HEK293 (cell line): ENCODE data around the gene DOK7.

Experiments used
- CTCF ChIA-PET: fragments of 350-600 bp; formaldehyde crosslinking; extraction: SDS; loops from one replicate; lab custom pipeline; 2021; ENCODE audit warnings: antibody characterized with exemption; lab: Yijun Ruan, JAX
- POLR2A ChIA-PET: fragments of 300-600 bp; formaldehyde crosslinking; extraction: SDS; loops from one replicate; lab custom pipeline; 2020; ENCODE audit warnings: antibody characterized with exemption, inconsistent platforms; lab: Yijun Ruan, JAX
- H3K27ac ChIP-seq: fragments of 200-500 bp; sonication (Bioruptor generic); 2 replicates; pipeline ENCODE4 v1.5.1; 2014; ENCODE audit warnings: low read depth, low read length, control low read depth, inconsistent platforms; ENCODE audit errors: extremely low read depth
- H3K36me3 ChIP-seq, 2 experiments: fragments of 200-500 bp in 1 of 2; sonication (Bioruptor generic) in 1 of 2; 1 replicate in 1 of 2; 2 replicates in 1 of 2; pipeline ENCODE4 v1.5.1; 2014 to 2017; ENCODE audit warnings: inconsistent platforms in 2 of 2, low read length in 2 of 2; ENCODE audit not compliant: control insufficient read depth in 2 of 2, insufficient read depth in 1 of 2
- H3K4me1 ChIP-seq: fragments of 200-500 bp; sonication (Bioruptor generic); 2 replicates; pipeline ENCODE4 v1.5.1; 2014; ENCODE audit warnings: mild to moderate bottlenecking, low read length, inconsistent platforms; ENCODE audit not compliant: control insufficient read depth, insufficient read depth
- H3K4me3 ChIP-seq: 2 replicates; pipeline ENCODE4 v1.5.1; 2011; ENCODE audit warnings: low read depth, mild to moderate bottlenecking, control low read depth, low read length, moderate library complexity
- H3K9me3 ChIP-seq: fragments of 200-500 bp; sonication (Bioruptor generic); 2 replicates; pipeline ENCODE4 v1.5.1; 2014; ENCODE audit warnings: low read depth, low read length, inconsistent platforms; ENCODE audit not compliant: control insufficient read depth, insufficient read depth
- GLIS1 ChIP-seq: fragments of 450-650 bp; formaldehyde crosslinking; IDR thresholded peaks from 2 replicates; pipeline ENCODE4 v1.5.1; 2016; ENCODE audit warnings: missing biosample characterization, missing genetic modification characterization
- HIC1 ChIP-seq: fragments of 450-650 bp; formaldehyde crosslinking; IDR thresholded peaks from 2 replicates; pipeline ENCODE4 v1.5.1; 2016; ENCODE audit warnings: missing biosample characterization, missing genetic modification characterization
- KLF10 ChIP-seq: fragments of 450-650 bp; IDR thresholded peaks from 2 replicates; pipeline ENCODE4 v1.5.1; 2018; ENCODE audit warnings: missing biosample characterization, mild to moderate bottlenecking, missing genetic modification characterization
- KLF17 ChIP-seq: fragments of 450-650 bp; formaldehyde crosslinking; IDR thresholded peaks from 2 replicates; pipeline ENCODE4 v1.5.1; 2016; ENCODE audit warnings: missing biosample characterization, missing genetic modification characterization
- PRDM10 ChIP-seq: fragments of 450-650 bp; formaldehyde crosslinking; IDR thresholded peaks from 2 replicates; pipeline ENCODE4 v1.5.1; 2016; ENCODE audit warnings: missing biosample characterization, missing genetic modification characterization
- PRDM4 ChIP-seq: fragments of 450-650 bp; formaldehyde crosslinking; IDR thresholded peaks from 2 replicates; pipeline ENCODE4 v1.5.1; 2017; ENCODE audit warnings: missing biosample characterization, missing genetic modification characterization
- SALL2 ChIP-seq: fragments of 450-650 bp; formaldehyde crosslinking; IDR thresholded peaks from 2 replicates; pipeline ENCODE4 v1.5.0; 2017; ENCODE audit warnings: missing biosample characterization, mild to moderate bottlenecking, missing genetic modification characterization, borderline replicate concordance
- ZBTB44 ChIP-seq: fragments of 450-650 bp; IDR thresholded peaks from 2 replicates; pipeline ENCODE4 v1.5.1; 2018; ENCODE audit warnings: missing biosample characterization, mild to moderate bottlenecking, missing genetic modification characterization
- ZBTB49 ChIP-seq: fragments of 450-650 bp; formaldehyde crosslinking; IDR thresholded peaks from 2 replicates; pipeline ENCODE4 v1.5.1; 2016; ENCODE audit warnings: missing biosample characterization, missing genetic modification characterization, low read depth
- ZIC2 ChIP-seq: fragments of 450-650 bp; formaldehyde crosslinking; IDR thresholded peaks from 2 replicates; pipeline ENCODE4 v1.5.1; 2016; ENCODE audit warnings: missing biosample characterization, missing genetic modification characterization
- ZNF202 ChIP-seq: fragments of 450-650 bp; formaldehyde crosslinking; IDR thresholded peaks from 2 replicates; pipeline ENCODE4 v1.5.1; 2016; ENCODE audit warnings: missing biosample characterization, missing genetic modification characterization, borderline replicate concordance
- ZNF335 ChIP-seq: fragments of 450-650 bp; formaldehyde crosslinking; conservative IDR thresholded peaks from 2 replicates; pipeline ENCODE4 v1.5.1; 2016; ENCODE audit warnings: missing biosample characterization, missing genetic modification characterization
- ZNF341 ChIP-seq: fragments of 450-650 bp; formaldehyde crosslinking; IDR thresholded peaks from 2 replicates; pipeline ENCODE4; 2016; ENCODE audit warnings: low read depth, missing biosample characterization, missing genetic modification characterization
- ZNF404 ChIP-seq: fragments of 450-650 bp; formaldehyde crosslinking; IDR thresholded peaks from 2 replicates; pipeline ENCODE4 v1.5.1; 2017; ENCODE audit warnings: missing biosample characterization, missing genetic modification characterization
- ZNF416 ChIP-seq: fragments of 450-650 bp; formaldehyde crosslinking; IDR thresholded peaks from 2 replicates; pipeline ENCODE4 v1.5.1; 2016; ENCODE audit warnings: missing biosample characterization, missing genetic modification characterization
- ZNF561 ChIP-seq: fragments of 450-650 bp; IDR thresholded peaks from 2 replicates; pipeline ENCODE4 v1.5.1; 2018; ENCODE audit warnings: missing biosample characterization, missing genetic modification characterization, borderline replicate concordance
- ZNF843 ChIP-seq: fragments of 450-650 bp; formaldehyde crosslinking; IDR thresholded peaks from 2 replicates; pipeline ENCODE4 v1.5.1; 2016; ENCODE audit warnings: missing biosample characterization, missing genetic modification characterization

The DOK7 gene

GRCh38 chr4:3491681-3492405 is 28.7 kb downstream of the DOK7 start:
- TF ChIP-seq GLIS1 (tag by site-specific recombination) (peak; percentile 17; the same call in 1 of the 2 replicates), PRDM10 (tag by site-specific recombination) (no peak), KLF17 (tag by site-specific recombination) (peak; percentile 78; the same call in 1 of the 2 replicates), ZIC2 (tag by site-specific recombination) (peak; percentile 79)
- no peak overlapping the region for H3K27ac ChIP-seq
- no peak overlapping the region for H3K4me3 ChIP-seq
- CTCF ChIA-PET: interaction anchor here (0.5 kb wide), 1 partner anchor 10 kb away, joined by 5 read pairs; no protein-coding TSS in a partner anchor
- POLR2A ChIA-PET: no interaction called here
- no peaks in the 10 kb centered on the region for H3K9me3 ChIP-seq
- no peaks in the 10 kb centered on the region for H3K36me3 ChIP-seq
- no peaks in the 10 kb centered on the region for H3K4me1 ChIP-seq

- ChIA-PET POLR2A (no interaction called here), CTCF (no interaction called here)
- Histone ChIP-seq H3K4me1 (no peaks in the 10 kb centered on the region), H3K36me3 (no peaks in the 10 kb centered on the region), H3K27ac (no peak overlapping the region), H3K9me3 (no peaks in the 10 kb centered on the region), H3K4me3 (no peak overlapping the region)
- TF ChIP-seq ZBTB44 (tag by site-specific recombination) (no peak), ZNF416 (no peak), ZNF341 (tag by site-specific recombination) (no peak), HIC1 (tag by site-specific recombination) (no peak), ZNF843 (tag by site-specific recombination) (no peak), ZBTB49 (tag by site-specific recombination) (no peak), SALL2 (tag by site-specific recombination) (no peak), PRDM4 (tag by site-specific recombination) (no peak), ZNF335 (tag by site-specific recombination) (no peak), ZNF404 (no peak), ZNF561 (tag by site-specific recombination) (no peak), KLF10 (tag by site-specific recombination) (no peak), ZNF202 (tag by site-specific recombination) (no peak)
These were observed 29.9 kb downstream of the DOK7 start for GRCh38 chr4:3492741-3493719.
